H1 (cell line): Measurements from ENCODE around the gene OR51B2. TPM values are rescaled to one million over a fixed set of nuclear protein-coding genes. Genes with fewer than 3 reads are reported as not detected.

ENCODE experiments used
- EGR1 ChIP-seq: IDR thresholded peaks from 2 replicates; pipeline ENCODE4 v1.6.1; 2011; ENCODE audit warnings: low read depth, low read length, borderline replicate concordance
- POLR2AphosphoS5 ChIP-seq: IDR thresholded peaks from 2 replicates; pipeline ENCODE4 v1.6.1; 2011; ENCODE audit warnings: low read depth, low read length
- RBBP5 ChIP-seq: IDR thresholded peaks from 2 replicates; pipeline ENCODE4 v1.7.1; 2012; ENCODE audit warnings: low read depth, mild to moderate bottlenecking, inconsistent platforms, low read length, moderate library complexity, borderline replicate concordance
- polyA plus RNA-seq, 7 experiments: library from polyadenylated mRNA; depleted of rRNA in 3 of 7; stranded (reverse) in 5 of 7; unstranded in 2 of 7; fragments of >200 nt in 5 of 7; fragments of 200-250 nt in 2 of 7; gene quantifications; 1 replicate in 5 of 7; 2 replicates in 1 of 7; 4 replicates in 1 of 7; pipeline versions ENCODE4 v1.2.1 to v1.2.3, GENCODE V29; 2011 to 2013; ENCODE audit warnings: missing spikeins in 2 of 7, mixed read lengths in 2 of 7
- total RNA-seq: library from RNA; stranded (reverse); fragmentation: NEBNext Ultra II Directional; extraction: Animal tissue kit (Norgen Biotek cat#: 25700); gene quantifications from 2 replicates; pipeline ENCODE4 v1.2.1, GENCODE V29; 2021

The OR51B2 gene
- total and polyA plus RNA-seq, 2 of the 8 experiments (the other 6 are each of a cell fraction or from before 2014, with no cell fraction given), result not detected

GRCh38 chr11:5298451-5298850, 25.6 kb downstream of the OR51B2 start (continued):
- TF ChIP-seq RBBP5 (no peak), POLR2AphosphoS5 (no peak), EGR1 (no peak)
